Activated B cell treated with CpG ODN at 0.5 μM for 24 hours (primary cell): ENCODE measurements around the gene HSFX3. TPM values are rescaled to one million over a fixed set of nuclear protein-coding genes. Genes with fewer than 3 reads are reported as not detected.
"Not testable (repeated sequence)": the region's sequence is repeated elsewhere in the genome, so short reads cannot be mapped to it uniquely, and the experiment has no call there.

Experiments
- ATAC-seq: fragments of 200-7000 bp; cut with Tn5 transposase; one replicate; pipeline ENCODE4 v1.10.0; 2021; ENCODE audit warnings: low read depth, mild to moderate bottlenecking, moderate library complexity
- CTCF ChIA-PET: fragments of 350-600 bp; sonication (Branson Sonifier 250); formaldehyde crosslinking; loops from one replicate; lab custom pipeline; 2021; ENCODE audit warnings: antibody characterized with exemption; lab: Charles Lee
- POLR2A ChIA-PET: fragments of 350-600 bp; sonication (Branson Sonifier 250); formaldehyde crosslinking; loops from one replicate; lab custom pipeline; 2021; ENCODE audit warnings: antibody characterized with exemption; lab: Charles Lee
- DNase-seq: peaks from one replicate; pipeline ENCODE4 v3.0.0; 2022
- H3K27ac Mint-ChIP-seq: one replicate; pipeline ENCODE4 v1.8.0; 2020; ENCODE audit warnings: mixed read lengths
- H3K27me3 Mint-ChIP-seq: one replicate; pipeline ENCODE4 v1.8.0; 2021; ENCODE audit warnings: mixed read lengths
- H3K36me3 Mint-ChIP-seq: one replicate; pipeline ENCODE4 v1.8.0; 2021; ENCODE audit warnings: low read depth, mixed read lengths
- H3K4me1 Mint-ChIP-seq: one replicate; pipeline ENCODE4 v1.8.0; 2021; ENCODE audit warnings: mixed read lengths
- H3K4me3 Mint-ChIP-seq: one replicate; pipeline ENCODE4 v1.8.0; 2020; ENCODE audit warnings: mild to moderate bottlenecking, mixed read lengths
- H3K9me3 Mint-ChIP-seq: one replicate; pipeline ENCODE4 v1.8.0; 2020; ENCODE audit warnings: mixed read lengths
- intact Hi-C: fragments of 100-400 bp; cut with micrococcal nuclease; formaldehyde crosslinking; loops from one replicate; pipeline ENCODE4 v1.15.1; 2024
- total RNA-seq: library from RNA; stranded (reverse); gene quantifications from 2 replicates; pipeline ENCODE4 v1.2.3, GENCODE V29; 2022
- TF ChIP-seq, protein P1 (sequence below): fragments of 200-600 bp; IDR thresholded peaks from one replicate; pipeline ENCODE4 v1.8.0; 2022; ENCODE audit warnings: antibody characterized with exemption, mild to moderate bottlenecking

Gene HSFX3
- total RNA-seq, 1 donor from 2014 or later: not detected

GRCh38 chrX:149522916-149523315 is 26.8 kb downstream of the HSFX3 start:
- ATAC-seq (no peak), DNase-seq (no peak)
- Mint-ChIP-seq H3K4me1 (peaks cover 12% of the 10 kb centered on the region), H3K27ac (no peak overlapping the region), H3K36me3 (no peaks in the 10 kb centered on the region), H3K9me3 (no peaks in the 10 kb centered on the region), H3K4me3 (no peak overlapping the region), H3K27me3 (peaks cover 2% of the 10 kb centered on the region)
- TF ChIP-seq, protein P1, sequence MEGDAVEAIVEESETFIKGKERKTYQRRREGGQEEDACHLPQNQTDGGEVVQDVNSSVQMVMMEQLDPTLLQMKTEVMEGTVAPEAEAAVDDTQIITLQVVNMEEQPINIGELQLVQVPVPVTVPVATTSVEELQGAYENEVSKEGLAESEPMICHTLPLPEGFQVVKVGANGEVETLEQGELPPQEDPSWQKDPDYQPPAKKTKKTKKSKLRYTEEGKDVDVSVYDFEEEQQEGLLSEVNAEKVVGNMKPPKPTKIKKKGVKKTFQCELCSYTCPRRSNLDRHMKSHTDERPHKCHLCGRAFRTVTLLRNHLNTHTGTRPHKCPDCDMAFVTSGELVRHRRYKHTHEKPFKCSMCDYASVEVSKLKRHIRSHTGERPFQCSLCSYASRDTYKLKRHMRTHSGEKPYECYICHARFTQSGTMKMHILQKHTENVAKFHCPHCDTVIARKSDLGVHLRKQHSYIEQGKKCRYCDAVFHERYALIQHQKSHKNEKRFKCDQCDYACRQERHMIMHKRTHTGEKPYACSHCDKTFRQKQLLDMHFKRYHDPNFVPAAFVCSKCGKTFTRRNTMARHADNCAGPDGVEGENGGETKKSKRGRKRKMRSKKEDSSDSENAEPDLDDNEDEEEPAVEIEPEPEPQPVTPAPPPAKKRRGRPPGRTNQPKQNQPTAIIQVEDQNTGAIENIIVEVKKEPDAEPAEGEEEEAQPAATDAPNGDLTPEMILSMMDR: no peak
- intact Hi-C loops: no loop called here
- ChIA-PET POLR2A (interaction anchor here (0.7 to 0.9 kb wide), 2 partner anchors 18 to 21 kb away, joined by 3 to 4 read pairs; partner anchors contain the start of gene IDS), CTCF (interaction anchor here (1.2 kb wide), 1 partner anchor 11 kb away, joined by 4 read pairs; no protein-coding TSS in a partner anchor)

DNA sequence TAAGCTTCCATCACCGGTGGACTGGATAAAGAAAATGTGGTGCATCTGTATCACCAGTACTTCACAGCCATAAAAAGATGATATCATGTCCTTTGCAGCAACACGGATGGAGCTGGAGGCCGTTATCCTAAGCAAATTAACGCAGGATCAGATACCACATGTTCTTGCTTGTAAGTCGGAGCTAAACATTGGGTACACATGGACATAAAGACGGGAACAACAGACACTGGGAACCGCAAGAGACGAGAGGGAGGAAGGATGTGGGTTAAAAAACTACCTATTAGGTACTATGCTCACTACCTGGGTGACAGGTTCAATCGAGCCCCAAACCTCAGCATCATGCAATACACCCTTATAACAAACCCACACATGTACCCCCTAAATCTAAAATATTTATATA is 28.3 kb downstream of the HSFX3 start:
- intact Hi-C loops: loop anchor here (2.0 kb wide), 1 partner anchor 17 kb away; the partner anchor contains the start of gene IDS
- H3K9me3 Mint-ChIP-seq: no peaks in the 10 kb centered on the region
- DNase-seq (no peak), ATAC-seq (no peak)
- TF ChIP-seq, protein P1: no peak
- peaks cover 2% of the 10 kb centered on the region for H3K27me3 Mint-ChIP-seq
- H3K4me3 Mint-ChIP-seq: no peak overlapping the region
- ChIA-PET POLR2A (no interaction called here), CTCF (no interaction called here)
- H3K27ac Mint-ChIP-seq: no peak overlapping the region
- H3K36me3 Mint-ChIP-seq: no peaks in the 10 kb centered on the region
- peaks cover 6% of the 10 kb centered on the region for H3K4me1 Mint-ChIP-seq

GRCh38 chrX:149520636-149521277 is 29.0 kb downstream of the HSFX3 start:
- H3K4me3 Mint-ChIP-seq, H3K27ac Mint-ChIP-seq, H3K9me3 Mint-ChIP-seq, CTCF ChIA-PET, ATAC-seq, POLR2A ChIA-PET, H3K27me3 Mint-ChIP-seq, H3K4me1 Mint-ChIP-seq, DNase-seq, H3K36me3 Mint-ChIP-seq: not testable (repeated sequence)
- intact Hi-C loops: loop anchor here (1.0 to 2.0 kb wide), 2 partner anchors 8 to 16 kb away; partner anchors contain the start of gene IDS

DNA sequence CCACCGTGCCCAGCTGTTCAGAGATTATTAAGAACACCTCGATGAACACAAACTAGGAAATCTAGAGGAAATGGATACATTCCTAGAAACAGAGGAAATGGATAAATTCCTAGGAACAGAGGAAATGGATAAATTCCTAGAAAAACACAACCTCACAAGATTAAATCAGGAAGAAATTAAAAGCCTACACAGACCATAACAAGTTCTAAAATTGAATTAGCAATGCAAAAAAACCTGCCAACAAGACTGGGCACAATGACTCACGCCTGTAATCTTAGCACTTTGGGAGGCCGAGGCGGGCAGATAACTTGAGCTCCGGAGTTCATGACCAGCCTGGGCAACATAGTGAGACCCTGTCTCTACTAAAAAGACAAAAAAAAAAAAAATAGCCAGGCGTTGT is 31.5 kb downstream of the HSFX3 start:
- POLR2A ChIA-PET: interaction anchor here (1.0 kb wide), 1 partner anchor 13 kb away, joined by 4 read pairs; the partner anchor contains the start of gene IDS
- no peak overlapping the region for H3K27ac Mint-ChIP-seq

GRCh38 chrX:149517308-149517707 is 32.4 kb downstream of the HSFX3 start:
- intact Hi-C loops: no loop called here
- H3K27ac Mint-ChIP-seq: no peak overlapping the region
- POLR2A ChIA-PET: no interaction called here
- H3K27me3 Mint-ChIP-seq: peaks cover 2% of the 10 kb centered on the region
- DNase-seq (no peak), ATAC-seq (no peak)
- H3K36me3 Mint-ChIP-seq: no peaks in the 10 kb centered on the region
- CTCF ChIA-PET: interaction anchor here (0.7 kb wide), 1 partner anchor 100 kb away, joined by 4 read pairs; no protein-coding TSS in a partner anchor
- no peaks in the 10 kb centered on the region for H3K9me3 Mint-ChIP-seq
- H3K4me3 Mint-ChIP-seq: no peak overlapping the region
- peaks cover 3% of the 10 kb centered on the region for H3K4me1 Mint-ChIP-seq
- TF ChIP-seq, protein P1: no peak

More for the DNA sequence above, 31.5 kb downstream of the HSFX3 start:
- no peaks in the 10 kb centered on the region for H3K9me3 Mint-ChIP-seq
- H3K27me3 Mint-ChIP-seq: peaks cover 2% of the 10 kb centered on the region
- ATAC-seq: no peak
- intact Hi-C loops: no loop called here
- no peak for DNase-seq
- H3K4me1 Mint-ChIP-seq: peaks cover 3% of the 10 kb centered on the region
- TF ChIP-seq, protein P1: no peak
- no peaks in the 10 kb centered on the region for H3K36me3 Mint-ChIP-seq
- CTCF ChIA-PET: interaction anchor here (0.7 kb wide), 1 partner anchor 99 kb away, joined by 4 read pairs; no protein-coding TSS in a partner anchor
- no peak overlapping the region for H3K4me3 Mint-ChIP-seq
